Activated CD4-positive, alpha-beta T cell treated with anti-CD3 and anti-CD28 coated beads for 1 hour (primary cell): Measurements from ENCODE around the gene CLEC12A.
"Not testable (repeated sequence)": the region's sequence is repeated elsewhere in the genome, so short reads cannot be mapped to it uniquely, and the experiment has no call there.

ENCODE experiments used
- DNase-seq: peaks from one replicate; pipeline ENCODE4 v3.0.0-alpha.2; 2020

The CLEC12A gene

DNA sequence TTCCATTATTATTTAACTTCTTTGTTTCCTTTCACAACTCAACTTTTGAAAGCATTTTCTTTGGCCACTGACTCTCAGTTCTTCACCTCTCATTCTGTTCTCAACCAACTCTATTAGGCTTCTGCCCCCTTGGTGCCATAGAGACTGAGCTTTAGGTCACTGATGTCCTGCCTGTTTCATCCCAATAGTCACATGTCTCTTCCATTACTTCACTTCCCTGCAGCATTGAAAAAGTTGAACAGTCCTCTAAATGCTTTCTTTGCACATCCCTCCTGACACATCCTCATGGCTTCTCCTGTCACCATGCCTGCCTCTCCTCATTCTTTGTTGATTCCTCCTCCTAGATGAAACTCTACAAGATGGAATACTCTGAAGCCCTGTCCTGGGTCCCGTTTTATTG lies 2.7 kb downstream of the CLEC12A start:
- DNase-seq, result no peak

DNA sequence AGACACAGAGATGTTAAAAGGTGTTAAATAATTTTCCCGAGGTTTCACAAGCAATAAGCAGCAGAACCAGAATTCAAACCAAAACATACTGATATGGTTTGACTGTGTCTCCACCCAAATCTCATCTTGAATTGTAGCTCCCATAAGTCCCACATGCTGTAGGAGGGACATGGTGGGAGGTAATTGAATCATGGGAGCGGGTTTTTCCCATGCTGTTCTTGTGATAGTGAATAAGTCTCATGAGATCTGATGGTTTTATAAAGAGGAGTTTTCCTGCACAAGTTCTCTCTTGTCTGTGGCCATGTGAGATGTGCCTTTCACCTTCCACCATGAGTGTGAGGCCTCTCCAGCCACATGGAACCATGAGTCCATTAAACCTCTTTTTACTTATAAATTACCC lies 3.5 kb downstream of the CLEC12A start:
- DNase-seq, result not testable (repeated sequence)

DNA sequence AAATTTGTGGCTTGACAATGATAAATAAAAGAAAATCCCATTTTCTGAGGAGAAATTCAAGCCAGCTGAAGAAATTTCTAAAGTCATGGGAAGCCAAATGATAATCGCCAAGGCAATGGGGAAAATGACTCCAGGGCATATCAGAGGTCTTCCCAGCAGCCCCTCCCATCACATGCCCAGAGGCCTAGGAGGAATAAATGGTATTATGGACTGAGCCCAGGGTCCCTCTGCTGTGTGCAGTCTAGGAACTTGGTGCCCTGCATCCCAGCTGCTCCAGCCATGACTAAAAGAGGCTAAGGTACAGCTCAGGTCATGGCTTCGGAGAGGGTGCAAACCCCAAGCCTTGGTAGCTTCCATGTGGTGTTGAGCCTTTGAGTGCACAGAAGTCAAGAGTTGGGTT lies 4.4 kb downstream of the CLEC12A start:
- no peak for DNase-seq

DNA sequence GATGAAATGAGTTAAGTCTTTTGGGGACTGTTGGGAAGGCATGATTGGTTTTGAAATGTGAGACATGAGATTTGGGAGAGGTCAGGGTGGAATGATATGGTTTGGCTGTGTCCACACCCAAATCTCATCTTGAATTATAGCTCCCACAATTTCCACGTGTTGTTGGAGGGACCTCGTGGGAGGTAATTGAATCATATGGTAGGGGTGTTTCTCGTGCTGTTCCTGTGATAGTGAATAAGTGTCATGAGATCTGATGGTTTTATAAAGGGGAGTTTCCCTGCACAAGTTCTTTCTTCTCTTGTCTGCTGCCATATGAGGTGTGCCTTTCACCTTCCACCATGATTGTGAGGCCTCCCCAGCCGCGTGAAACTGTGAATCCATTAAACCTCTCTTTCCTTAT lies 5.4 kb downstream of the CLEC12A start:
- not testable (repeated sequence) for DNase-seq

DNA sequence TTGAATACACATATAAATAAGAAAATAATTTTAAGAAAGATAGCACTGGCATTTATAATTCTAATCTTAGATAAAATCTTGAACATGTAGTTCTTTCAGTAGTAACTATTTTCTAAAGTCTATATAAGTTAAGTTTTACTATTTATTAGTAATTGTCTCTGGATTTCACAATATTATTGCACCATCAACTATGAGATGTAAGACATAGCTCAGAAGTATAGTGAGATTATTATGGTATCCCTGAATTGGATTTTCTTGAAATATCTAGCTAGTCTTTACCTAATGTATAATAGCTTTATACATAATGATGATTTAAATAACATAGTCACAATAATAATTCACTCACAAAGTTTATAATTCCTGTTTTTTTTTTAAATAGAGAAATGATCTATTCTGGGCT lies 6.7 kb downstream of the CLEC12A start:
- no peak for DNase-seq

DNA sequence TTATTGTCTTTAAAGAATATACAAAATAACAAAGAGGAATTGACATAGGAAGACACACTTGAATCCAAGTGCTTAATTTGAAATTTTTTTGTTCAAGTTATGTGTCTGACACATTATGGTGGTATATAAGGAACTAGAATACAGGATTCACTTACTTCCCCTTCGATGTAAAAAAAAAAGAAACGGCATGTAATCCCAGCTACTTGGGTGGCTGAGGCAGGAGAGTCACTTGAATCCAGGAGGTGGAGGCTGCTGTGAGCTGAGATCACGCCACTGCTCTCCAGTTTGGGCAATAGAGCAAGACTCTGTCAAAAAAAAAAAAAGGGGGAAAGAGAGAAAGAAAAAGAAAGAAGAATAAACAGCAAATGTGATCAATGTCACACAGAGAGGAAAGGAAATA lies 8.9 kb downstream of the CLEC12A start:
- no peak for DNase-seq

DNA sequence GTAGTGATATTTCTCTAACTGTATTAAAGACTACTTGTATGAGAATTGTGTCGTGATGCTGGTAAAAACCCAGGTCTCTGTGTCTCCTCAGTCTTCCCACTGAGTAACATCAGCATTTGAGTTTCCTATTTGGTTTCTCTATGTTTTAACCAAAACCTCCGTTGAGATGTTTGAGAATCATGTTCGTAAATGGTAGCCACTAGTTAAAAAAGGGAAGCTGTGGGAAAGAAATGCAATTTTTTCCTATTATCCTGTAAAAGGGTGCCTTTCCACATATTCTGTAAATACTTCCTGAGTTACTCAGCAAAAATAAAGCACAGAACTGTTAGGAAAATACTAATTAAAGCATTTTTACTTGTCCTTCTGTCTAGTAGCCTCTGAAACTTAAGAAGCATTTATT lies 20.7 kb downstream of the CLEC12A start:
- no peak for DNase-seq

DNA sequence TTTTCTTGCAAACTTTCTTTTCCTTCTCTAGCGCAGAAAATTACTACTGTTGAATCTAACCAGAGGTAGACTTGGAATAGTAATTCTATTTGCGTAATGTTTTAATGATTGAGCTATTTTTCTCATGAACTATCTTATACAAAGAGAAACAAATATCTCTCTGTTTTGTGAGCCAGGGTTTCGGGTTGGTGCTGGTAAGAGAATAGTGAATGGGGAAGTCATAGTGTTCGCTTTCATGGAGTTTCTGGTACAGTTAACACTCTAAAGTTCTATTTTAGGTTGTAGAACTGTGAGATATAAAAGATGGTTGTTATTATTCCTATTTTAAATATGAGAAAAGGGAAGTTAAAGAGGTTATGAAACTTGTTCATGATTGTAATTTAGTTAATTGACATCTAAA lies 21.1 kb downstream of the CLEC12A start:
- no peak for DNase-seq

DNA sequence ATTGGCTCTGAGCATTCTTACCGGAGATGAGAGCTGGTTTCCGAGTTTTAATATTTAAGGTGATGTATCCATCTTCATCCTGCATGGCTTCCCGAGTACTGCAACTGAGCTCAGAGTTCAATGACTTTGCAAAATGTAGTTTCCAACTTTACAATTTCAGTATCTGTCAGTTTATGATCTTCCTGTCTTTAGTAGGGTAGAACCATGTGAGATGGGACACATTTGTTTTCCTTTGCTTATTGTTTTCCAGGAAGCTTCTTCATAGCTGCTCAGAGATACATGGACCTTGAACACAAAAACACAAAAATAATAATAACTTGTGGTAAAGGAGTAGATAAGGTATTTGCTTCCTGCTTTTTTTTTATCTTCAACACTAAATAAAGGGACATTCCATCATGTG lies 27.8 kb downstream of the CLEC12A start, which contains the start of gene CLEC1B:
TSS of gene CLEC1B (minus strand) at position 106 of the 400 bp plus-strand sequence. CDS start at position 85, 21 bp downstream.
- no peak for DNase-seq

DNA sequence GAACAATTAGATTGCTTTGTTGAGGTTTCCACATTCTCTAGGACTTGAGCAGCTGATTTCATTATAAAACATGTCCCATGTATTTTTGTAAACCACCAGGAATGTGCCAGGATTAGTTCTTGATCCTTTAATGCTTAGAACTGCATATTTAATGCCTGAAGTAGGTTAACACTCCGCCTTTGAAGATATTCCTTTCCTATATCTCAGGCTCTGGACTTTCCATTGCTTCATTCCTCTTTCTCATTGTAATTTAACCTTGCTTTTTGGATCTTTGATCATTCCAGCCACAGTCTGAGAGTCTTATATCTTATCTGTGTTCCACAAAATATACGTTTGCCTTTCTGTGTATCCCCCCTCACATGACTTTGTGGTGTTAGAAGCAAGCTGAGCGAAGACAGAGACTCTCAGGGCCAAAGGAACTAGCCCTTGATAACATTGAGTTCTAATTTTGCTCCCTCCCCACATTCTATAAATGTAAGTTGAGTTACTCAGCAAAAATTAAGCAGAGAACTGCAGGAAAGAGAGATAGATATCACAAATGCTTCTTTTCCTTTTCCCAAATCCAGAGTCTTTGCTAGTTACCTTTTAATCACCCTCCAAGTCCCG lies 30.1 kb downstream of the CLEC12A start:
- no peak for DNase-seq

DNA sequence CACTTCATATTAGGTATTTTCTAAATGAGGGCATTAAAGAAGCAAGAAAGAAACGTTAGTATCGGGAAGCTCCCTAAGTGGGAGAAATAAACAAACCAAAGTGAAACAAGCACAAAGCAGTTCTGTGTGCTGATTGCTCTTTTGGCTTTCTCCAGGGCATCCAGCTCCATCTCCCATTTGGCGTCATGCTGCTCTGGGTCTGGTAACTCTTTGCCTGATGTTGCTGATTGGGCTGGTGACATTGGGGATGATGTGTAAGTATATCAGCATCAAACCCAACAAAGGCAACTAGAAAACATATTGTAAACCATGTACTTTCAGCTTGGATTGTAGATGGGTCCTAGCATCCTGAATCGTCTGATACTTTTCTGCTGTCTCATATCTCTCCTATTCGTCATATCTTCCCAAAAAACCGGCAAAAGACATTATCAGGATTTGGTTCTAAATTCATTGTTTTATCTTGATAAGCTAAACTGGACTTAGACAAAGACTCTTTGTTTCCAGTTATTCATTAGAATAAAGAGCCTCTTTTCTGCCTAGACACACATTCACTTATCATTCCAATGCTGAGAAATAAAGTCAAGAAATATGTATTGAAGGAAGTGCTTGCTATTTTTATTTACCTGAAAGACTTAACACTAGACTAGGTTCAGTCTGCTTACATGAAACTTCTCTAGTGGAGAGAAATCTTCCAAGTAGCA lies 41.6 kb downstream of the CLEC12A start:
- DNase-seq, result no peak

DNA sequence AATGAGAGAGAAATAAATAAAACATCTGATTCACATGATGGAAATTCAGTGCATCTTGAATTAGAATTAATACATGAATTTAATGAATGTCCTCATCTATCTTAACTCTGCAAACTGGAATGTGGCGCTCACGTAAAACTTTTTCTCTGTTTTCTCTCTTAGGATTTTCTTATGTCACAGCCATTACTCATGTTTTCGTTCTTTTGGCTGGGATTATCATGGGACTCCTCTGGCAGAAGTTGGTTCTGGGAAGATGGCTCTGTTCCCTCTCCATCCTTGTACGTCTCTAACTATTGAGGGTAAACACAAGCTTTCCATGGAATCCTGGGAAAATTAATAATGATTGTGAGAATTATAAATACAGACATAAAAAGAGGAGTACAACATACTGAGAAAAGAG lies 44.2 kb downstream of the CLEC12A start:
- DNase-seq, result no peak

DNA sequence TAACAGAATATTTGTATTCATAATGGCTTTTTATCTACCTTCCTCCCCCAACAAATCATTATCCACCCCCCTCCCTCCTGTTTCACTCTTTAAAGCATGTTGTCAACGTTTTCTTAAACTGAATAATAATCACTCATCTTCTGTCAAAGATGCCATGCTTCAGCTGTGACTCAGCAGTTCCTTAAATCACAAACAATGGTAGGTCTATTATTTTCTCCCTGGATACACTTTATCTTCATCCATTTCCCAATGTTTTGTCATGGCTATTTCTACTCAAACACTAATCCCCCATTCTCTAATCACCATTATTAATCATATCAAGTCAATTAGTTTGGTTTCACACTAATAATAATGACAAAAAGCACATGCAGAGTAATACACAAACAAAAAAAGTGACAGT lies 45.7 kb downstream of the CLEC12A start:
- no peak for DNase-seq

DNA sequence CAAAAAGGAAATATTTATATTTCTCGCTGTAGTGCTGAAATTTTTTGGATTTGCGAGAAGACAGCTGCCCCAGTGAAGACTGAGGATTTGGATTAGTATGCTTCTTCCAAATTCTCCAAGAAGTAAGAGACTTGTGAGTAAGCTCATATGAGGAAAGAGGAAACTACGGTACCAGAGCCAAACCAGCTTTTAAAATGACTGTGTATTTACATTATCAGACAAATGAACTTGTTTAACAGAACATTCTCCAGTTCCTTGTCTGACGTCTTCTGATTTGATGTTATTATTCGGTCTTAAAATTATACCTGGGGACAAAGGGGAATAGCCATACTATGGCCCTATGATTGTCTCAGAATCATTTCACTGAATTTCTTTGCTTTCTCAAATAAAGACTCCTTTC lies 47.2 kb downstream of the CLEC12A start:
- DNase-seq, result no peak

DNA sequence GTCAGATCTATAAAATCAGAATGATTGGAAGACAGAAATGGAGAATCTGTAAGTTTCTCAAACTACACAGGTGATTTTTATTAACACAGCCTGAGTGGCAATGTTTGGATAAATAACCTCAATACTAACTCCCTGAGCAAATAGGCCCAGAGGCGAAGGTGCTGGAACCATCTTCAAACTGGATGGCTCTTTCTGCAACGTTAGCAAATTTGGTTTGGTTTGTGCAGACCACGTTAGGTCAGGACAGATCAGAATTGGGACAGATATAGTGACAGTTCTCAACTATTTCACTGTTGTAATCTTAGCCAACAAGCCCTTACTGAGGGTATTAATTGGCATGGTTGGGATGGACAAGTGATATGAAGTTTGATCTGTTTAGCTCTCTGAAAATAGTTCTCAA lies 50.1 kb downstream of the CLEC12A start:
- no peak for DNase-seq

DNA sequence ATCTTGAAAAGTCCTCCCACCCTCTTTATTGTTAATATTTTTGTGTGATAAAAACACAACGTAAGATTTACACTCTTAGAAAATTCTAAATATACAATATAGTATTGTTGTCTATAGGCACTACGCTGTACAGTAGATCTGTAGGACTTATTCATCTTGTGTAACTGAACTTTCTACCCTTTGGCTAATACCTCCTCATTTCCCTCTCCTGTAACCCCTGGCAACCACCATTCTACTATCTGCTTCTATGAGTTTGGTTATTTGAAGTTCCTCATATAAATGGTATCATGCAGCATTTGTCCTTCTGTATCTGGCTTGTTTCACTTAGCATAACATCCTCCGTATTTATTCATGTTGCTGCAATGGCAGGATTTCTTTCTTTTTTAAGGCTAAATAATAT lies 54.0 kb downstream of the CLEC12A start:
- no peak for DNase-seq

DNA sequence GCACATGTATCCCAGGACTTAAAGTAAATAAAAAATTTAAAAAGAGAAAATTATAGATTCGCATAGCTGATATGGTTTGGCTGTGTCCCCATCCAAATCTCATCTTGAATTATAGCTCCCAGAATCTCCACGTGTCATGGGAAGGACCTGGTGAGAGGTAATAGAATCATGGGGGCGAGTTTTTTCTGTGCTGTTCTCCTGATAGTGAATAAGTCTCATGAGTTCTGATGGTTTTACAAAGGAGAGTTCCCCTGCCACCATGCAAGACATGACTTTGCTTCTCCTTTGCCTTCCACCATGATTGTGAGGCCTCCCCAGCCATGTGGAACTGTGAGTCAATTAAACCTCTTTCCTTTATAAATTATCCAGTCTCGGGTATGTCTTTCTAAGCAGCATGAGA lies 55.5 kb downstream of the CLEC12A start:
- DNase-seq, result not testable (repeated sequence)

DNA sequence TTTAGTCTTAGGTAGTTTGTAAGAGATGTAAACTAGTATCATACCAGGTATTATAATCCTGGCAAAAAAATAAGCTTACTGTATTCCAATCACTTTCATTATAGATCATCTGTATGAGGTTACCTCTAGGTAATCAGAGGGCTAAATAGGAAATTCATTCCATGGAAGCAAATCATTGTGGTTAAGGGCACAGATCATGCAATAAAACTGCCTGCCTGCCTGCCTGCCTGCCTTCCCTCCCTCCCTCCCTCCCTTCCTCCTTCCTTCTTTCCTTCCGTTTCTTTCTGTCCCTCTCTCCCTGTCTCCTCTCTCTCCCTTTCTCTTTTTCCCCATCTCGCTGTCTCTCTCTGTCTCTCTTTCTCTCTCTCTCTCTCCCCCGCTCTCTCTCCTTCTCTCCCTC lies 56.1 kb downstream of the CLEC12A start:
- no peak for DNase-seq

DNA sequence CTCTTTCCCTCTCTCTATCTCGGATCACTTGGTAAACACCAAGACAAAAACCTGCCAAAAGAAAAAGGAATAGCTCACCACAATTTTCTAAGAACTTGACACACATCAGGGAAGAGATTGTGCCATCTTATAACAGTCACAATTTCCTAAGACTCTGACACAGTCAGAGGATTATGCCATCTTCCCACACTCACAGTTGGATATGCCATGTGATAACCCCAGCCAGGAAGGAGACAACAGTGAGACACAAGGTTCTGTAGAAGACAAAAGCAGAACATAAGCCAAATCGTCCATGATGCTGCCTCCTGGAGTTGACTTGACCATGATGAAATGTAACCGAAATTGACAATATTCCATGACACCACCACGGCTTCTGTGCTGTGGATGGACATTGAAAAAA lies 56.5 kb downstream of the CLEC12A start:
- DNase-seq, result no peak

DNA sequence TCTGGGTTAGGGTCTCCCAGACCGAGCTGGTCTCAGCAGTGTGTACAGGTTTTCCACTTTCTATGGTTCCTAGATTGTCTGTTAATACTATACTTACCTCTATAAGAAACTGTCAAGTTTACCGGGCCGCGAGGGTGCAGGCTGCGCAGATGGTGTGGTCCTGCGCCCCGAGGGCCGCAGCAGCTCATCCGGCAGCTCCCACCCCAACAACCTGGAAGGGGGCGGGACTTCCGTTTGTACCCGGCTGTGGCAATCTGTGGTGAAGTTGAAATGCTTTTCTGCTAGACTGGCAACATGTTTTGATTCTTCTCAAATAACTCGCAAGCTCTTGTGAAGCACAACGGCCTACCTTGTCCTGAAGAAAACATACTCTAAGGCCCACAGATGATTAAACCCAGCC lies 59.2 kb downstream of the CLEC12A start, which contains the start of gene CLEC9A:
TSS of gene CLEC9A (plus strand) at position 237 of the 400 bp plus-strand sequence. CDS start 22,006 bp downstream, outside the sequence.
- no peak for DNase-seq

DNA sequence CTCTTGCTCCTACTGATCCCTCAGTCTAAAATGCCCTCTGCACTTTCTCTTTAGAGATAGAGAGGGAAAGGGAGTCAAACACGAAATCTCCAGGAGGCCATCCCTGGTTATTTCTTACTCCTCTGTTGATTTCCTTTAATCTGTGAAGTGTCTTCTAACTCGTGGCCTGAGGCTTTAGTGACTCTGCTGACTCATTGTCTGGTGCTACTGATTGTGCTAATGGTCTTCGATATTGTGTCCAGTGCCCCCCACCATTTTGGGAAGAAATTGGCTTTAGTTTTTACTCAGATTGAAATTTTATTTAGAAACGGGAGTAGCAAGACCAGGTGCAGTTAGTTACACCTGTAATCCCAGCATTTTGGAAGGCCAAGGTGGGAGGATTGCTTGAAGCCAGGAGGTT lies 60.1 kb downstream of the CLEC12A start:
- no peak for DNase-seq

DNA sequence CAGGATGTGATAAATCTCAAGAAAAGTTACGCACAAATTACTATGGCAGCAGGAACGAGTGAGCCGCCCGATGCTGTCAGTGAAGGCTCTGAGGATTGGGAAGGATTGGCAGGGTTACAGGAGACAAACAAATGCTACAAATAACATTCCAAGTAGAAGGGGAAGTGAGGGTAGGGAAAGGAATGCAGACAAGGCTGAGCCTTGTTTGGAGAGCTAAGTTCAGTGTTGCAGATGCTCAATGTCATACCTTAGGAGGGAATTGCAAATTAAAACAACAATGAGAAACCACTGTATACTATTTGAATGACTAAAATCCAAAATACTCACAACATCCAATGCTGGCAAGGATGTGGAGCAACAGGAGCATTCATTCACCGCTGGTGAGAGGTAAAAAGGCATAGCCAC lies 60.6 kb downstream of the CLEC12A start:
- no peak for DNase-seq

DNA sequence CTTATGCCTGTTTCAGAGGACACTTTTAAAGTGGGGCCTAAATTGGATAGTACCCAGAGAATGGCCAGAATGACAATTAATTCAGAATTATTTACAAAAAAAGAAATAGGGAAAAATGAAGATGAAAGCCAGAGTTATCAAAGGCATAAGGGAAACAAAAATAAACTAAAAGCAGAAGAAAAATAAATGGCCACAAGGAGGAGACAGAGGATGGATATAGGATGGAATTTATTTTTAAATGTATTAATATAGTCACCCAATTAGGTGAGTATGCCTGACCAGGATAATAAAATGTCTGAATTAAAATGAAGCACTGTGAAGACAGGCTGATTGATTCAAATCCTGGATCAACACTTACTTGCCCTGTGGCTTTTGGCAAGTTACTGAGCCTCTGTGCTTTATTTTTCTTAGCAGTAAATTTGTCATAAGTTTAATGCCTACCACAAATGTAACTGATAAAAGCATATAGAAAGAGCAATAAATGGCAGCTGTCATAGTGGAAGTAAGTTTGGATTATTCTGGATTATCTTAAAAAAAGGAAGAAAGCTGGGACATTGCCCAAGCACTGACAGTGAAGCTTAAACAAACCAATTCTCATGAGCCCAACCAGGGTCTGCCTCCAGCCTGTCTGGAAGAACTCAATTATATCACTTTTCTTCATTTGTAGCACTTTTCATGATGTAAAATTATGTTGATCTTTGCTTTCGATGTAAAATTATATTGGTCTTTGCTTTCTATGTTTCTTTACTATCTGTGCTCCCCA lies 62.8 kb downstream of the CLEC12A start:
- DNase-seq, result no peak
